ENCODE measurements around the gene NAV1. TPM values are rescaled to one million over a fixed set of nuclear protein-coding genes. Genes with fewer than 3 reads are reported as not detected.

NAV1 gene
- total and polyA plus RNA-seq, 12 donors: 3.0 to 21.9 (median 12.8) TPM

- Histone ChIP-seq H3K36me3 (replicated peaks in 1 of 2) (no peaks in the 10 kb centered on the region), H3K4me1 (replicated peaks in 1 of 2) (peaks cover 0 to 4% of the 10 kb centered on the region in 2 donors), H3K4me3 (no peak overlapping the region), H3K9me3 (replicated peaks in 1 of 3) (no peaks in the 10 kb centered on the region), H3K27me3 (no peaks in the 10 kb centered on the region), H3K27ac (no peak overlapping the region)
- 82 to 91% (median 85%) methylated on average over 13 to 14 of the region's 14 CpGs for WGBS, 4 donors
- DNase-seq: peak in 1 of 7 donors; percentile 31
- intact Hi-C loops (cut with DNase I): no loop called here
- no peak for TF ChIP-seq POLR2A (IDR thresholded peaks at IDR 0.05)
- TF ChIP-seq CTCF (IDR thresholded peaks at IDR 0.05): no peak
Measured at GRCh38 chr1:201582705-201583442, 43.9 kb downstream of the NAV1 start.

- no peaks in the 10 kb centered on the region for H3K9me3 ChIP-seq (replicated peaks in 1 of 3)
- no peaks in the 10 kb centered on the region for H3K27me3 ChIP-seq
- 56 to 67% (median 58%) methylated on average over 3 of the region's 3 CpGs for WGBS, 4 donors
- TF ChIP-seq POLR2A (IDR thresholded peaks at IDR 0.05): no peak
- no peak for TF ChIP-seq CTCF (IDR thresholded peaks at IDR 0.05)
- H3K27ac ChIP-seq: no peak overlapping the region
- intact Hi-C loops (cut with DNase I): no loop called here
- DNase-seq: no peak
- peaks cover 0 to 4% of the 10 kb centered on the region in 2 donors for H3K4me1 ChIP-seq (replicated peaks in 1 of 2)
- no peaks in the 10 kb centered on the region for H3K36me3 ChIP-seq (replicated peaks in 1 of 2)
- no peak overlapping the region for H3K4me3 ChIP-seq
Measured at GRCh38 chr1:201583663-201584062, 44.7 kb downstream of the NAV1 start.

GRCh38 chr1:201584471-201585092 lies 45.7 kb downstream of the NAV1 start:
- no peaks in the 10 kb centered on the region for H3K9me3 ChIP-seq (replicated peaks in 1 of 3)
- no peaks in the 10 kb centered on the region for H3K36me3 ChIP-seq (replicated peaks in 1 of 2)
- no peaks in the 10 kb centered on the region for H3K27me3 ChIP-seq
- H3K4me1 ChIP-seq (replicated peaks in 1 of 2): peaks cover 0 to 4% of the 10 kb centered on the region in 2 donors
- no peak for TF ChIP-seq CTCF (IDR thresholded peaks at IDR 0.05)
- no peak for TF ChIP-seq POLR2A (IDR thresholded peaks at IDR 0.05)
- no peak overlapping the region for H3K4me3 ChIP-seq
- intact Hi-C loops (cut with DNase I): no loop called here
- H3K27ac ChIP-seq: no peak overlapping the region
- 73 to 90% (median 74%) methylated on average over 5 to 6 of the region's 6 CpGs for WGBS, 4 donors
- no peak for DNase-seq

GRCh38 chr1:201585093-201585483 lies 46.2 kb downstream of the NAV1 start:
- TF ChIP-seq POLR2A (IDR thresholded peaks at IDR 0.05): no peak
- TF ChIP-seq CTCF (IDR thresholded peaks at IDR 0.05): no peak
- no peak for DNase-seq
- intact Hi-C loops (cut with DNase I): no loop called here
- Histone ChIP-seq H3K36me3 (replicated peaks in 1 of 2) (no peaks in the 10 kb centered on the region), H3K4me1 (replicated peaks in 1 of 2) (peaks cover 0 to 4% of the 10 kb centered on the region in 2 donors), H3K4me3 (no peak overlapping the region), H3K27me3 (no peaks in the 10 kb centered on the region), H3K9me3 (replicated peaks in 1 of 3) (no peaks in the 10 kb centered on the region), H3K27ac (no peak overlapping the region)
- 52 to 65% (median 58%) methylated on average over 3 of the region's 3 CpGs for WGBS, 4 donors
